Measurements from ENCODE around the gene RALGPS1.
"Not testable (repeated sequence)": the region's sequence is repeated elsewhere in the genome, so short reads cannot be mapped to it uniquely, and the experiment has no call there.

Gene RALGPS1

GRCh38 chr9:126989847-126990842 is 75.6 kb downstream of the RALGPS1 start:
- no peak for DNase-seq

- DNase-seq = no peak
Observed at GRCh38 chr9:126991183-126991582, 76.6 kb downstream of the RALGPS1 start.

- DNase-seq = no peak
Observed at GRCh38 chr9:126992427-126992826, 77.8 kb downstream of the RALGPS1 start.

GRCh38 chr9:126999315-127000068 is 84.9 kb downstream of the RALGPS1 start:
- no peak for DNase-seq

- no peak for DNase-seq
Observed at GRCh38 chr9:127004946-127005769, 90.6 kb downstream of the RALGPS1 start.

GRCh38 chr9:127005770-127006314 is 91.3 kb downstream of the RALGPS1 start:
- DNase-seq = no peak

- no peak for DNase-seq
Observed at GRCh38 chr9:127007638-127008037, 93.1 kb downstream of the RALGPS1 start.

DNA sequence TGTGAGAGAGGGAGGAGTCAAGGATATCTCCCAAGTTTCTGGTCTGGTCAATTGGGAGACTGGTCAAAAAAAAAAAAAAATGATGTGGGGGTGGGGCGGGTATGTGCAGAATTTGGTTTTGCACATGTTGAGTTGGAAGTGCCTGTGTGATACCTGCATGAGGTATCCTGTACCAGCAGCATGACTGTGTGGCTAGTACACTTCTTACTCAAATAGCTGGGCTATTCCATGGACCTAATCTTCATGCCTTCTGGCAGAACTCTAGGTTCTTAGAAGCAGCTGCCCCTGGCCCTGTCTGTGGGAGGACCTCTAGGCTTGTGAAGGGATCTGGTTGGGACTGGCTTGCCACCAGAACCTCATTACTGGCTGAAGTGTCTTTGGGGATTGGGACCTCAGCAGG is 93.5 kb downstream of the RALGPS1 start:
- DNase-seq = no peak

DNA sequence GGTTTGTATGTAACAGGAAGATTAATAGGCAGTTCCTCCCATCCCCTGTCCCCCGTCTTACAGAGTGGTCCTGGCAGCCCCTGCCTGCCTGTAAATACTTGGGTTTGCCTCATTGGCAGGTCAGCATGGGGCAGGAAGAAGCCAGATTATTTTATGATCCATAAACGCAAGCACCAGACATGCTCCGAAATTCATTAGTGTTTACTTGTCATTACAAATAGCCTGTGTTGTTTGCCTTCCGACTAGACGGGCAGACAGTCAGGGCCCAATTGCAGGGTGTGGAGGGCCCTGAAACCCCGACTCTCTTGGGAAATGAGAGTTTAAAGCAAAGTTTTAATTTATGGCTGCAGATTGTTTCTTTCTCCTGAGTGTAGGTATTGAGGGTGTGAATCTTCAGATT is 97.2 kb downstream of the RALGPS1 start:
- no peak for DNase-seq

DNA sequence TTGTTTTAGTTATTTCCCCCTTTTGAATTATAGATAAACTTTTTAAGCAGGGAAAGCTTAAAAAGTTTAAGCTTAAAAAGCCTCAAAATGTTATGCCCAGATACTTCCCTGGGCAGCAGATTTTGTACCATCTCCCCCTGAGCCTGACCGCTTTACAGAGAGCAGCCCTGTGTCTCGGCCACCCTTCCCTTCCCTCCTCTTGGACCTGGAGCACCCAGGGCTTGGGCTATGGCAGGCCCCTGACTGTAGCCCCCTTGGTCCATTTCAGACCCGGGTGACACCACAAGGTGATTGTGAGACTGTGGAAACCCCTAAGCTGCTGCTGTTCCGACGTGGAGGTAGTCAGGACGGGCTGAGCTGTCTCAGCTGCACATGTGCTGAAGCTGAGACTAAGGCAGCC is 97.7 kb downstream of the RALGPS1 start:
- no peak for DNase-seq

DNA sequence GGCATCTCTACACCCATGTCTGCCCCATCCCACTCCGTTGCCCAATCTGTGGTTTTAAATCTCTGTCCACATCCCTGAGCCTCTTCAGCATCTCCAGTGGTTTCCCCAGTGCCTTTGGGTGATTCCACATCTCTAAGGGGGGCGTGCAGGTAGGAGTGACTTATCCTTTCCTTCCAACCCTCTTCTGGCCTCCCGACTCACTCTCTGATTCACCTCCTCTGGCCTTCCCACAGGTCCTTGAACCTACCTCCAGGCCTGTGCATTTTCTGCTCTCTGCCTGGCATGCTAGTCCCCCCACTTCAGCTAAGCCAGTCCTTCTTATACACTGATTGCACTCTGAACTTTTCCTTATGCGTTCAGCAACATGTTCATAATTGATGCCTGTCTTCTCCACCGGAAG is 99.0 kb downstream of the RALGPS1 start:
- DNase-seq = no peak

- no peak for DNase-seq
Observed at GRCh38 chr9:127014216-127014909, 99.8 kb downstream of the RALGPS1 start.

- DNase-seq = no peak
Observed at GRCh38 chr9:127014910-127015540, 100.4 kb downstream of the RALGPS1 start.

GRCh38 chr9:127015921-127016512 is 101.4 kb downstream of the RALGPS1 start:
- DNase-seq = no peak

DNA sequence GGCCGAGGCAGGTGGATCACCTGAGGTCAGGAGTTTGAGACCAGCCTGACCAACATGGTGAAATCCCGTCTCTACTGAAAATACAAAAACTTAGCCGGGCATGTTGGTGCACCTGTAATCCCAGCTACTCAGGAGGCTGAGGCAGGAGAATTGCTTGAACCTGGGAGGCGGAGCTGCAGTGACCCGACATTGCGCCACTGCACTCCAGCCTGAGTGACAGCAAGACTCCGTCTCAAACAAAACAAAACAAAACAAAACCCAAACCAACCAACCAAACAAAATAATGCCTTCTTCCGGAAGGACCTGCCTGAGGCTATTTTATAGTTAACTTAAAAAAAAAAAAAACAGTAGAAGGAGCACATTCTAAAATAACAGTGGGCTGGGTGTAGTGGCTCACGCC is 103.4 kb downstream of the RALGPS1 start:
- not testable (repeated sequence) for DNase-seq

DNA sequence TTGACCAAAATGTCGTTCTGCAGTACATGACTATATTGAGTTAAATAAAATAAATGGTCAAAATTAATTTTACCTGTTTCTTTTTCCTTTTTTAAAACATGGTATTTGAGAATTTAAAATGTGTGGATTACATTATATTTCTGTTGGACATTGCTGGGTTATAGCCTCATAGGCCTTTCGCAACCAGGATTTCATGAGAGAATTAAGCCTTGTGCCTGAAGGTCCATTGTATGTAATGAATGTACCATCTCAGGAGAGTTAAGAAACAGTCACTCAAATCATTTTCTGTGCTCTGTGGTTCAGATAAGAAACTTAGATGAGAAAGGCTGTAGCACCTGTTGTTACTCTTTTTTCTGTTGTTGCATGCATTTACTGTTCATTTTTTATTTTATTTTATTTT is 104.4 kb downstream of the RALGPS1 start:
- DNase-seq = no peak

DNA sequence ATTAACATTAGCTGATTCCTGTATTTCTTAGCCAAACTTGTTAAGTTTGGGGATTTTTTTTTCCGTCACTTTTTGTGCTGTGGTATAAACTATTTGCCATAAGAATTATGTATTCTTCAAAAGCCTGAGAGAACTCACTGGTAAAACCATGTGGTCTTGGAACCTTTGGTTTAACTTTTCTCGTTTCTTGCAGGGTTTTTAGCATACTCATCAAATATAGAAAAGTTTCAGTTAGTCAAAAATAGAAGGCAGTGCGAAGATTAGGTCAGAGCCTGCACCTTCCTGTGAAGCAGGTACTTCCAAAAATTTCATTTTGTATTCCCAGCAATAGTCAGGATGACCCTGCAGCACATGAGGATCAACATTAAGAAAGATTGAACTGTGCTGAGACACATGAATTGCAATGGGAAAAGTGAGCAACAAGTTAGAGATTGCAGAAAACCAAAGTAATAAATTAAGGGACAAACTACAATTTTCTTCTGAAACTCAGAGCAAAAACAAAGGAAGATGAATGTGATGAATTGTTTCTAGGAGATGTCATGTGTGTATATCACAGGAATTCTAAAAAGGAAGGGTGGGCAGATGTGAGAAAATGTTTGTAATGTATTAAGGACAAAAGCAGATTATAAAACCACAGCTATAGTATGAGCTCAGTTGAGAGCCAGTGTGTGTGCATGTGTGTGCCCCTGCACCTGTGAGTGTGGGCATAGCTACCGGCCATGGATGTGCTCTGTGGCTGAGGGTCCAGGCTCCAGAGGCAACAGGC is 105.6 kb downstream of the RALGPS1 start:
- no peak for DNase-seq

DNA sequence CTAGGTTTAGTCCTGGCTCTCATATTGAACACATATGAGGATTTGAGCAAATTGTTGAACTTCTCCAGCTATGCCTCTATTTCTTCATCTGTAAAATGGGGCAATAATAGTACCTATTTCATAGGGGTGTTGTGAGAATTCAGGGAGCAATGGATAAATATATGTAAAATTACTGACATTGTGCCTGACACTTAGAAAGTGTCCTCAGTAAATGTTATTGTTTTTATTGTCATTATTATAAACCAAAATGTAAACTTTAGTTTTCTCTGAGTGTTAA is 106.2 kb downstream of the RALGPS1 start:
- DNase-seq = no peak

GRCh38 chr9:127021664-127022363 is 107.2 kb downstream of the RALGPS1 start:
- DNase-seq = no peak

All from cortex of kidney (tissue), 1 donor.